Nephron (organoid): ENCODE results near the gene DEDD2.
A peak's percentile ranks its signal among the peaks of the same experiment; 100 is the strongest.

Experiments
- H3K27ac Mint-ChIP-seq, 3 experiments: 2 replicates each; pipeline ENCODE4 v1.8.0; 2020; ENCODE audit warnings: mixed read lengths in 3 of 3, mild to moderate bottlenecking in 2 of 3, moderate library complexity in 1 of 3
- H3K27me3 Mint-ChIP-seq: 2 replicates; pipeline ENCODE4 v1.8.0; 2021; ENCODE audit warnings: low read depth, mild to moderate bottlenecking, moderate library complexity, mixed read lengths
- H3K36me3 Mint-ChIP-seq: 2 replicates; pipeline ENCODE4 v1.8.0; 2020; ENCODE audit warnings: low read depth, mixed read lengths
- H3K4me1 Mint-ChIP-seq: 2 replicates; pipeline ENCODE4 v1.8.0; 2020; ENCODE audit warnings: mixed read lengths
- H3K4me3 Mint-ChIP-seq, 3 experiments: 2 replicates each; pipeline ENCODE4 v1.8.0; 2020; ENCODE audit warnings: mild to moderate bottlenecking in 3 of 3, mixed read lengths in 3 of 3, moderate library complexity in 2 of 3
- H3K9me3 Mint-ChIP-seq: 2 replicates; pipeline ENCODE4 v1.8.0; 2020; ENCODE audit warnings: mixed read lengths
- TF ChIP-seq, protein P1 (sequence below), 3 experiments: fragments of 200-600 bp; sonication (generic); IDR thresholded peaks; one replicate each; pipeline ENCODE4 v1.5.0; 2021; ENCODE audit warnings: antibody characterized with exemption in 3 of 3; ENCODE audit not compliant: unreplicated experiment in 3 of 3

Gene DEDD2

DNA sequence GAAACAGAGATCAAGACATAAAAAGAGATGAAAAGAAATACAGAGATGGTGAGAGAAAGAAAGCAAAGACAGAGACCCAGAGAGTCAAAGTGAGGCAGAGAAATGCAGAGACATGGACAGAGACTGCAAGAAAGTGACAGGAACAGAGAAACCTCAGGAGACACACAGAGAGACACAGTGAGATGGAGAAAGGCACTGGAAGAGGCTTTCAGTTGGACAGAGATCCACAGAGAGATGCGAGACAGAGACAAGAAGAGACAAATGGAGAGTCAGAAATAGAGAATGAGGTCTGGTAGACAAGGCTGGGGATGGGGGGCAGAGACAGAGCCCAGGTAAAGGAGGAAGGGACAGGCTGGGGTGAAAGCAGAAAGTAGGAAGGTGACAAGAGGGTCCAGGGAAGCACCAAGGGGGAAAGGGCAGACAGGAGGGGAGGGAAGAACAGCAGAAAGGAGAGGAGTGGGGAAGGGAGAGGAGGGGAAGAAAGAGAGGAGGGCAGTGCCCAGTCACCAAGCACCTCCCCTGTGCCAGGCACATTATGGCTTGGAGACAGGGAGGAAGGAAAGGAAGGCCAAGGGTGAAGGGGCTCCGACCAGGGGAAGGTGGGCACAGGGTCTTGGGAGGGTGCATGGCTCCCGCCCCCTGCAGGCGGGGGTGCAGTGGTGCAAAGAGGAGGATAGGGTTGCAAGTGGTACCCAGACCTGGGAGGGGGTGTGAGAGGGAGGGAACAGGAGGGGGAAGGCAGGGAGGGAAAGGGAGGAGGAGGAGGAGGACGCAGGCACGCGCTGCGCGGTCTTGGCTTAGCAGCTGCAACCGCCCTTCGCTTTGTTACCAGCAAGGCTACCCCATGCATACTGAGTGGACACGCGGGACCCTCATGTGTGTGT, 38.4 kb downstream of the DEDD2 start:
- H3K9me3 Mint-ChIP-seq = no peaks in the 10 kb centered on the region
- H3K4me1 Mint-ChIP-seq = peaks cover 6% of the 10 kb centered on the region
- TF ChIP-seq, protein P1, sequence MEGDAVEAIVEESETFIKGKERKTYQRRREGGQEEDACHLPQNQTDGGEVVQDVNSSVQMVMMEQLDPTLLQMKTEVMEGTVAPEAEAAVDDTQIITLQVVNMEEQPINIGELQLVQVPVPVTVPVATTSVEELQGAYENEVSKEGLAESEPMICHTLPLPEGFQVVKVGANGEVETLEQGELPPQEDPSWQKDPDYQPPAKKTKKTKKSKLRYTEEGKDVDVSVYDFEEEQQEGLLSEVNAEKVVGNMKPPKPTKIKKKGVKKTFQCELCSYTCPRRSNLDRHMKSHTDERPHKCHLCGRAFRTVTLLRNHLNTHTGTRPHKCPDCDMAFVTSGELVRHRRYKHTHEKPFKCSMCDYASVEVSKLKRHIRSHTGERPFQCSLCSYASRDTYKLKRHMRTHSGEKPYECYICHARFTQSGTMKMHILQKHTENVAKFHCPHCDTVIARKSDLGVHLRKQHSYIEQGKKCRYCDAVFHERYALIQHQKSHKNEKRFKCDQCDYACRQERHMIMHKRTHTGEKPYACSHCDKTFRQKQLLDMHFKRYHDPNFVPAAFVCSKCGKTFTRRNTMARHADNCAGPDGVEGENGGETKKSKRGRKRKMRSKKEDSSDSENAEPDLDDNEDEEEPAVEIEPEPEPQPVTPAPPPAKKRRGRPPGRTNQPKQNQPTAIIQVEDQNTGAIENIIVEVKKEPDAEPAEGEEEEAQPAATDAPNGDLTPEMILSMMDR (IDR thresholded peaks at IDR 0.05; ENCODE audit: unreplicated experiment in 3 of 3) = no peak
- no peak overlapping the region for H3K27ac Mint-ChIP-seq
- peaks cover 47% of the 10 kb centered on the region for H3K27me3 Mint-ChIP-seq
- no peak overlapping the region for H3K4me3 Mint-ChIP-seq
- no peaks in the 10 kb centered on the region for H3K36me3 Mint-ChIP-seq

DNA sequence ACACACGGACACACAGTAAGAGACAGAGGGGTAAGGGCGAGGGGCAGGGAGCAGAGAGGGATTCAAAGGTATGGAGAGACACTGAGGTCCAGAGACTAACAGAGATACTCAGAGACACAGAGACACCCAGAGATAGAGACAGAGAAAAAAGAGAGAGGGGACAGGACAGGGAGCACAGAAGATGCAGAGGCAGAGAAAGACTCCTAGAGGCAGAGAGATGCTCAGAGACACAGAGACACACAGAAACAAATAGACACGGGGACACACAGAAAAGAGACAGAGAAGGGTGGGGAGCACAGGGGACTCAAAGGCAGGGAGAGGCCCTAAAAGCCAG, 39.8 kb downstream of the DEDD2 start:
- H3K36me3 Mint-ChIP-seq = no peaks in the 10 kb centered on the region
- peaks cover 49% of the 10 kb centered on the region for H3K27me3 Mint-ChIP-seq
- no peak overlapping the region for H3K27ac Mint-ChIP-seq
- TF ChIP-seq, protein P1 (IDR thresholded peaks at IDR 0.05; ENCODE audit: unreplicated experiment in 3 of 3) = no peak
- no peak overlapping the region for H3K4me3 Mint-ChIP-seq
- no peaks in the 10 kb centered on the region for H3K9me3 Mint-ChIP-seq
- peaks cover 6% of the 10 kb centered on the region for H3K4me1 Mint-ChIP-seq

DNA sequence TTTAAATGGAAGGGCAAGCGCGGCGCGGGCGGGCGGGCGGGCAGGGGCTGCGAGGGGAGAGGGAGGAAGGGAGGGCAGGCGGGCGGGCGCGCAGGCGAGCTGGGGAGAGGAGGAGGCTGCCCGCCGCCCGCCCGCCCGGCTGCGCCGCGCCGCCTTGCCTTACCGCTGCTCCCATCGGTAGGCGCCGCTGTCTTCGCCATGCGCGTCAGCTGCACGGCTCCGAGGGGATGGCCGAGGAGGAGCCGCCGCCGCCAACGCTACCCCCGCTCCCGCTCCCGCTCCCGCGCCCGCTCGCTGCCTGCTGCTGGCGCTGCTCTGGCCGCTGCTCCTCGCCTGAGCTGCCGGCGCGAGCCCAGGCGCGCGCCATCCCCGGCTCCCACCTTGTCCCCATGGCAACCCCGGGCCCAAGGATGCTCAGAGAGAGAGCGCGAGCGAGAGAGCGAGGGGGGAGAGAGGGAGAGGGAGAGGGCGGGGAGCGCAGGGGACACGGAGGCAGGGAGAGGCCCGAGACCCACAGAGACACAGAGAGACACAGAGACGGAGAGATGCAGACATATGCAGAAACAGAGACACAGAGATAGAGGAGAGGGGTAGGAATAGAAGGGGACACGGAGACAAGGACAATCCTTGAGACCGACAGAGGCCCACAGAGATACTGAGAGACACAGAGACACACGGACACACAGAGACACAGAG, 40.3 kb downstream of the DEDD2 start:
- no peaks in the 10 kb centered on the region for H3K36me3 Mint-ChIP-seq
- H3K27me3 Mint-ChIP-seq = peaks cover 44% of the 10 kb centered on the region
- no peak overlapping the region for H3K27ac Mint-ChIP-seq
- peaks cover 8% of the 10 kb centered on the region for H3K4me1 Mint-ChIP-seq
- H3K9me3 Mint-ChIP-seq = no peaks in the 10 kb centered on the region
- no peak overlapping the region for H3K4me3 Mint-ChIP-seq
- TF ChIP-seq, protein P1 (IDR thresholded peaks at IDR 0.05; ENCODE audit: unreplicated experiment in 3 of 3) = peak; percentile 42 to 60 (median 51)

DNA sequence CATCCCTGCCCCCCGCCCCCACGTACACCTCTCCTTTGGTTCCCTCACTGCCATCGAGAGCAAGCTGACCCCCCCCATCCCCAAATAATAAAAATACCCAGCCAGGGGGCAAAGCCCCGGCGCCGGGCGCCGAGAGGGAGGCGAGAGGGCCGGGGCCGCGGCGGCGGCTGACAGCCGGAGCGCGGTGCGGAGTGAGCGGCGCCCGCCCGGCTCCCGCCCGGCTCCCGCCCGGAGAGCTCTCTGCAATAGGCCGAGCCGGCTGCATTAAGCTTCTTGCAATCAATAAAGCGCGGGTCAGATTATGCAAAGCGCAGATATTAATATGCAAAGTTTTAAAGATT, 40.9 kb downstream of the DEDD2 start:
- peaks cover 13% of the 10 kb centered on the region for H3K4me1 Mint-ChIP-seq
- TF ChIP-seq, protein P1 (IDR thresholded peaks at IDR 0.05; ENCODE audit: unreplicated experiment in 3 of 3) = no peak
- peaks cover 39% of the 10 kb centered on the region for H3K27me3 Mint-ChIP-seq
- no peaks in the 10 kb centered on the region for H3K9me3 Mint-ChIP-seq
- H3K36me3 Mint-ChIP-seq = no peaks in the 10 kb centered on the region
- H3K27ac Mint-ChIP-seq = no peak overlapping the region
- H3K4me3 Mint-ChIP-seq = peak overlapping the region; percentile 69 to 91 (median 89)

DNA sequence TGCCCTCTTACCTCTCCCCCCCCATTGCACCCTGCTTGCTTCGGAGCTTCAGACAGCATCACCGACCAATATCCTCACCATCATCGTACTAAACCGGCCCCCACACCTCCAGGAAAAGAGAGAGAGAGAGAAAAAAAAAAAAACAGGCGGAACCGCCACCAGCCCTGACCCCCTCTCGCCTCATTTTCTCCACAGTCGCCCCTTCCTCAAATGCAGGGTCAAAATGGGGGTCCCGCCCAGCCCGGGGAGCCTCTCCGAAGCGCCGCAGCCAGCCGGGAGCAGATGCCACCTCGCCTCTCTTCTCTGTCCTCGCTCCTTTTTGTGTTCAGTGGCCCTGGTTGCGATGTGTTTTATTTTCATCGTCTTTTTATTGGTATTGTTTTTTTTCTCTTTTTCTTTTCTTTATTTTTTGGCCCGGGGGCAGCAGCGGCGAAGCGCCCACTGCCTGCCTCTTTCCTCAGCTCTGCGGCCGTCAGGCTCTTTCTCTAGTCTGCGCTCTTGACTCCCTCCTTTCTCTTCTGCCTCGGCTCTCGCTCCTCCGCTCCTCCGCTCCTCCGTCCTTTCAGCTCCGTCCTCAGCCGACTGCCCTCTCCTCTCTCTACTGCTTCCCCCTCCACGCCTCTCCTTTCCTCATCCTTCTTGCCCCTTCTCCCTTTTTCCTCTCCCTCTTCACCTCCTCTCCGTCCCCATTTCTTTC, 41.4 kb downstream of the DEDD2 start:
- no peak overlapping the region for H3K27ac Mint-ChIP-seq
- no peaks in the 10 kb centered on the region for H3K36me3 Mint-ChIP-seq
- H3K9me3 Mint-ChIP-seq = no peaks in the 10 kb centered on the region
- TF ChIP-seq, protein P1 (IDR thresholded peaks at IDR 0.05; ENCODE audit: unreplicated experiment in 3 of 3) = no peak
- H3K4me3 Mint-ChIP-seq = peak overlapping the region; percentile 69 to 91 (median 89)
- peaks cover 15% of the 10 kb centered on the region for H3K4me1 Mint-ChIP-seq
- peaks cover 37% of the 10 kb centered on the region for H3K27me3 Mint-ChIP-seq
